Measurements from ENCODE around the gene TOM1L2. TPM values are rescaled to one million over a fixed set of nuclear protein-coding genes. Genes with fewer than 3 reads are reported as not detected.

The TOM1L2 gene
- total RNA-seq, 1 donor from 2014 or later: 88.6 TPM

DNA sequence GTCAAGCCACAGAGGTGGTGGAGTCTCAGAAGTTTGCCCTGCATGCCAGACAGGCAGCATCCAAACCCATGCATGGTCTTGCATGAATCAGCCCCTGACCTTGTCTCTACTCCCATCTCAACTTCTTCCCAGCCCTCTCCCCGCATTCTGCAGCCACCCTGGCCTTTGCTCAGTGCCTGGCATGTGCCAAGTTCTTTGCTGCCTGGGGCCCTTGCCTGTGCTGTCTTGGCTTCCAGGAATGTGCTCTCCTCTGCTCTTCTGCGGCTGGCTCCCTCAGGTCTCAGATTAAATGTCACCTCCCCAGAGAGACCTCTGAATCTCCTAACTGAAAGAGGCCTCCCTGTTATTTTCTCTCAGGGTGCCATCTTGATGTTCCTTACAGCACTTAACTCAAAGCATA, 18.1 kb upstream of the TOM1L2 start:
- intact Hi-C loops (cut with DNase I): no loop called here
- H3K27ac ChIP-seq: no peak overlapping the region
- H3K4me3 ChIP-seq: no peak overlapping the region
- H3K9me3 ChIP-seq: no peaks in the 10 kb centered on the region
- no peaks in the 10 kb centered on the region for H3K27me3 ChIP-seq
- TF ChIP-seq, protein P1, sequence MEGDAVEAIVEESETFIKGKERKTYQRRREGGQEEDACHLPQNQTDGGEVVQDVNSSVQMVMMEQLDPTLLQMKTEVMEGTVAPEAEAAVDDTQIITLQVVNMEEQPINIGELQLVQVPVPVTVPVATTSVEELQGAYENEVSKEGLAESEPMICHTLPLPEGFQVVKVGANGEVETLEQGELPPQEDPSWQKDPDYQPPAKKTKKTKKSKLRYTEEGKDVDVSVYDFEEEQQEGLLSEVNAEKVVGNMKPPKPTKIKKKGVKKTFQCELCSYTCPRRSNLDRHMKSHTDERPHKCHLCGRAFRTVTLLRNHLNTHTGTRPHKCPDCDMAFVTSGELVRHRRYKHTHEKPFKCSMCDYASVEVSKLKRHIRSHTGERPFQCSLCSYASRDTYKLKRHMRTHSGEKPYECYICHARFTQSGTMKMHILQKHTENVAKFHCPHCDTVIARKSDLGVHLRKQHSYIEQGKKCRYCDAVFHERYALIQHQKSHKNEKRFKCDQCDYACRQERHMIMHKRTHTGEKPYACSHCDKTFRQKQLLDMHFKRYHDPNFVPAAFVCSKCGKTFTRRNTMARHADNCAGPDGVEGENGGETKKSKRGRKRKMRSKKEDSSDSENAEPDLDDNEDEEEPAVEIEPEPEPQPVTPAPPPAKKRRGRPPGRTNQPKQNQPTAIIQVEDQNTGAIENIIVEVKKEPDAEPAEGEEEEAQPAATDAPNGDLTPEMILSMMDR (IDR thresholded peaks at IDR 0.05): no peak
- TF ChIP-seq POLR2AphosphoS5 (IDR thresholded peaks at IDR 0.05; ENCODE audit: insufficient read depth in 1 of 2, low read depth in 1 of 2) (no peak), POLR2A (IDR thresholded peaks at IDR 0.05) (no peak)
- no peak for DNase-seq (ENCODE audit: extremely low spot score in 2 of 2)
- H3K4me1 ChIP-seq: peaks cover 8% of the 10 kb centered on the region
- H3K36me3 ChIP-seq: no peaks in the 10 kb centered on the region

DNA sequence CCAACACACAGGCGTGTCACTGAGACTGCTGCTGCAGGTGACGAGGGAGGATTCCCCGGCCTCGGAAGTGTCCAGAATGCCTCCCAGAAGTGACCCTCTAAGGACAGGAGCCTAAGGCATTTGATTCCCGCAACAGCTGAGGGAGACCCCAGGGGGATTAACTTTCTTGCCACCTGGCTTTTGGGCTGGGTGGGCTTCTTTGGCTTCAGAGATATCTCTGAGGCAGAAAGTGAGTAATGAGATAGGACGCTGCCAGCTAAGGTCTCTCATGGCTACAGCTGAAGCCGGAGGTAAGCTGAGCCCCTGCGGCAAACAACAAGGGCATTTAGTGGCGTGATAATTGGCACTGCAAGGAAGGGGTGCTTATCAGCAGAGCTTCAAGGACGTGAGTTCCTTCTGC, 17.4 kb upstream of the TOM1L2 start:
- intact Hi-C loops (cut with DNase I): no loop called here
- no peak overlapping the region for H3K27ac ChIP-seq
- peaks cover 6% of the 10 kb centered on the region for H3K4me1 ChIP-seq
- no peak overlapping the region for H3K4me3 ChIP-seq
- TF ChIP-seq, protein P1 (IDR thresholded peaks at IDR 0.05): no peak
- TF ChIP-seq POLR2AphosphoS5 (IDR thresholded peaks at IDR 0.05; ENCODE audit: insufficient read depth in 1 of 2, low read depth in 1 of 2) (no peak), POLR2A (IDR thresholded peaks at IDR 0.05) (no peak)
- H3K9me3 ChIP-seq: no peaks in the 10 kb centered on the region
- no peak for DNase-seq (ENCODE audit: extremely low spot score in 2 of 2)
- H3K27me3 ChIP-seq: no peaks in the 10 kb centered on the region
- H3K36me3 ChIP-seq: no peaks in the 10 kb centered on the region

DNA sequence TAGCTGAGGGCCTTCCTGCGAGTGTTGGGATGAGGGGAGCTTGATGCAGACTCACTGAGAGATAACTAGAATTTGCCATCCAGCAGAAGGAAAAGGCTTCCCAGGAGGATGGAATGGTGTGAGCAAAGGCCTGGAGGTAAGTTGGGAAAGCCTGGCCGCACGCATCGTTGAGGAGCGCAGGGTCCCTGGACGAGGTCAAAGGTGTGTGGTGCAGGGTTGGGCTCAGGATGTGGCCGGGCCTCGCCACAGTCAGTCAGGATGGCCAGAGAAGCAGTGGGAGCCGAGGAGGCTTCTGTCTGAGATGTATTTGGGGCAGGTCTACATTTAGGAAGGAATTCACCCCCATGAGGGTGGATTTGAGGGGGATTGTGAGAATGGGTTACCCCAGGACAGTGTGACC, 16.9 kb upstream of the TOM1L2 start:
- Histone ChIP-seq H3K36me3 (no peaks in the 10 kb centered on the region), H3K4me1 (peaks cover under 1% of the 10 kb centered on the region), H3K9me3 (no peaks in the 10 kb centered on the region), H3K27ac (no peak overlapping the region), H3K4me3 (no peak overlapping the region), H3K27me3 (no peaks in the 10 kb centered on the region)
- intact Hi-C loops (cut with DNase I): no loop called here
- TF ChIP-seq, protein P1 (IDR thresholded peaks at IDR 0.05): no peak
- TF ChIP-seq POLR2A (IDR thresholded peaks at IDR 0.05) (no peak), POLR2AphosphoS5 (IDR thresholded peaks at IDR 0.05; ENCODE audit: insufficient read depth in 1 of 2, low read depth in 1 of 2) (no peak)
- DNase-seq (ENCODE audit: extremely low spot score in 2 of 2): no peak

DNA sequence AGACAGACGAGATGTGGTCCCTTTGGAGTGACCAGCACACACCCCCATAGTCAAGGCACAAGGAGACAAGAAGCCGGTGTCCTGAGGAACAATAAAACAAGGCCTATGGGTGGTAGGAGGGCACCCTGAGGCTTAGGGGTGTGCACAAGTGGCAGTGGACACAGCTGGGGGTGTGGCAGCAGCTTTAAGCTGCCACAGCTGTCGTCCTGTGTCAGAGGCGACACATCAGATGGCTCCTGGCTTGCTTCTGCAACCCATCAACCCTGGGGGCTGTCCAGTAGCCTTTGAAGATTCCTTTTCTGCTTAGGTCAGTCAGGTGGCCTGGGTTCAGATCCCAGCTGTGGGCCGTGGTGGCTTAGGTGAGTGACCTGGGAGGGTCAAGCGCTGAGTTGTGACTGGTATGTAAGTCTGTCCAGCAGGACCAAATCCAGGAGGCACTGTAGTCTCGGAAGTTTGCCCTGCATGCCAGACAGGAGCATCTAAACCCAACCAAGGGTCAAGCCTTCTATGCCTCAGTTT, 16.3 kb upstream of the TOM1L2 start:
- H3K27me3 ChIP-seq: no peaks in the 10 kb centered on the region
- DNase-seq (ENCODE audit: extremely low spot score in 2 of 2): no peak
- no peaks in the 10 kb centered on the region for H3K4me1 ChIP-seq
- H3K4me3 ChIP-seq: no peak overlapping the region
- intact Hi-C loops (cut with DNase I): no loop called here
- H3K27ac ChIP-seq: no peak overlapping the region
- no peaks in the 10 kb centered on the region for H3K9me3 ChIP-seq
- TF ChIP-seq, protein P1 (IDR thresholded peaks at IDR 0.05): no peak
- no peaks in the 10 kb centered on the region for H3K36me3 ChIP-seq

DNA sequence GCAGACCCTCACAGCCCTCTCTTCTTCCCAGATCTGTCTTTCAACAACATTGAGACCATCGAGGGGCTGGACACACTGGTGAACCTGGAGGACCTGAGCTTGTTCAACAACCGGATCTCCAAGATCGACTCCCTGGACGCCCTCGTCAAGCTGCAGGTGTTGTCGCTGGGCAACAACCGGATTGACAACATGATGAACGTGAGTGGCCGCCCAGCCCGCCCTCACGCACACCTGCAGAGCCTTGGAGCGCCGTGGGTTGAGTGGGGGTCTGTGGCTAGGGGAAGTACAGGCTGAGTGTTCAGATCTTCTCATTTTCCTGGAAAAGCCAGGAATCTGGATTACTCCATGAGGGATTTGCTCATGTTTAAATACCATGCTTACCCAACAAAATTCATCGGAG, 15.7 kb upstream of the TOM1L2 start:
- Histone ChIP-seq H3K27ac (no peak overlapping the region), H3K27me3 (no peaks in the 10 kb centered on the region), H3K9me3 (no peaks in the 10 kb centered on the region), H3K36me3 (no peaks in the 10 kb centered on the region), H3K4me3 (no peak overlapping the region), H3K4me1 (no peaks in the 10 kb centered on the region)
- intact Hi-C loops (cut with DNase I): no loop called here
- TF ChIP-seq POLR2AphosphoS5 (IDR thresholded peaks at IDR 0.05; ENCODE audit: insufficient read depth in 1 of 2, low read depth in 1 of 2): no peak
- TF ChIP-seq POLR2A (IDR thresholded peaks at IDR 0.05): no peak
- TF ChIP-seq, protein P1 (IDR thresholded peaks at IDR 0.05): no peak
- DNase-seq (ENCODE audit: extremely low spot score in 2 of 2): no peak
